Measurements from ENCODE around the gene SP3.
A peak's percentile ranks its signal among the peaks of the same experiment; 100 is the strongest.

The SP3 gene

GRCh38 chr2:173965372-173966025 is at the start of gene SP3:
Gene SP3 (minus strand): TSS chr2:173965373. CDS start chr2:173965171, 202 bp downstream.
- peak; percentile 96 for DNase-seq

DNA sequence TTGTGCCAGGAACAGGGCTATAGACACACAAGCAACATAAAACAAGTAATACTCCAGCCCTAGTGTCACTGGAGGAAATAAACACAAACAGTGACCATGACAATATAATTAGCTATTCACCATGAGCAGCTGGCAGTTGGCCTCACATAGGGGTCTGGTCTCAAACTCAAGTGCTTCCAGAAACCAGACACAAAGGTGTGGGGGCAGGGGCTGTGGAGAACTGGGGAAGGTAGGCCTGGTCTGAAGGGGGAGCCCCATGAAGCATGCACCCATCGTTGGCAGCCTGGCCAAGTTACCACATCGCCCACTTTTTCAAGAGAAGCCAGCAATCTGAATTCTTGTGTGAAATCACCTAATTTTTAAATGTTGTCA is 49.5 kb upstream of the SP3 start:
- DNase-seq, result no peak

- no peak for DNase-seq
These were observed 49.0 kb upstream of the SP3 start for GRCh38 chr2:174014011-174014698.

GRCh38 chr2:174013315-174013751 is 48.2 kb upstream of the SP3 start:
- no peak for DNase-seq

DNA sequence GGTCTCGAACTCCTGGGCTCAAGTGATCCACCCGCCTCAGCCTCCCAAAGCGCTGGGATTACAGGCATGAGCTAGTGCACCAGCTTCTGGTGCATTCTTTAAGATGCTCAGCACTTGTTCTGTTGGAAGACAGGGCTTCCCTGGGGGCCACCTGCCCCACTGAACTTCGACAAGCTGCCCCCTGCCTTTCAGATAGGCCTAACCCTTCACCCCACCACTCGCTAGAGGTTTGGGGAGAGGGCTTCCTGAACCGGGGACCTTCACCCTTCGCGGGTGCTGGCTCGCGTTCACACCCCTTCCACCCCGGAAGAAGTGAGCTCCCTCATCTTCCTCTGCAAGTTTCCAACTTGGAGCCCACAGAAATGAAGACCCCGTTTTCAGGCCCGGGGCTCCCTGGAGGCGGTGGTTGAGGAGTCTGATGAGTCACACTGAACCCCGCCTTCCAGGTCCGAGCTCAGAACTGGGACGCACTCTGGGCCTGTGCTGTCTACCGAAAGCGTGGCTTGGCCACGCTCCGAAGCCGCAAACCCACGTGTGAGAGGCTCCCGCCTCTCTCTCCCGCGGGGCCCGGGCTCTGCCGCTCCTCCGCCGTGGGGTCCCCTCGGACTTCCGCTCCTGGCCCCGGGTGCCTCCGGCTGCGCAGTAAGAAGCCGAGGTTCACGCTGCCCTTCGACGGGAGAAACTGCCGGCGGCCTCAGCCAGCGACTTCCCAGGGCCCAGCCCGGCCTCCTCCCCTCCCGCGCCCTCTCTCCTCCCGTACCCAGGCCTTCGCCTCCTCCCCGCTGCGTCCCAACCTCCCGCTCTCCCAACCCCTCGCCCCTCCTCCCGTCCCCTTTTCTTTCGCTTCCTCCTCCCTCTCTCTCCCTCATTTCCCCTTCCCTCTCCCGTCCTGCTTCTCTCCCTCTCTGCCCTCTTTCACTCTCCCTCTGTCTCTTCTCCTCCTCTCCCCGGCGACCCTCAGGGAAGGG is 47.5 kb upstream of the SP3 start:
- DNase-seq, result peak; percentile 63

GRCh38 chr2:174011796-174012195 is 46.6 kb upstream of the SP3 start:
- DNase-seq, result no peak

DNA sequence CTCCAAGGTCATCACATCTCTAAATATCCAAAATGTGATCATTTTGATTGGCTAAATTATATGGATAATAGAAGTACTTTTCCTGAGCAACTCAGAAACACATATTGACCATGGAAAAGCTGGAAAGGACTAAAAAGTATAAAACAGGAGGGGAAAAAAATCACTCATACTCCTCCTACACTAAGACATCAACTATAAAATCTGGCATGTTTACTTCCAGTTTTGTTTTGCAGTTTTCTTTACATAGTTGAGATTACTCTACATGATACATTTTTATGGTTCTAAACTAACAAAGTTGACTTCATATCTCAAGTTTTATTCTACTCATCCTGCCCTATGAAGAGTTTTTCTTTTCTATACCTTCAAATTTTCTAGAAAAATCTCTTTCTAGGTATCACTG is 46.0 kb upstream of the SP3 start:
- DNase-seq, result no peak

- no peak for DNase-seq
These were observed 44.5 kb upstream of the SP3 start for GRCh38 chr2:174009488-174010223.

DNA sequence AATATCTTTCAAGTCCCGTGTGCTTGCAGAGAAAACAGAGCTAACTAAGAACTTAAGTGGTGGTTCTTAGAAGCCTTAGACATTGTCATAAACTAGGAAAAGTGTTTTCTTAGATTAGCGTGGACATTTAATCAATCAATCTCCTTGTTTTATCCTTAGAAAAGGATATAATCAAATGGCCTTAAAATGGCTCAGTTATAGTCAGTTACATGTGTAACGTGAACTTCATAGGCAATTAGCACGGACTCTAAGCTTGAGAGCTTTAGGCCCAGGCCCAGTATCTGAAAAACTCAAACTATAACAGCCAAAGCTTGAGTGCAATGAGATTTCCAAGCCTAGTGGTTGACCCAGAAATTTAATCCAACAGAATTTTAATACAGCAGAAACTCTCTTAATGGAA is 43.5 kb upstream of the SP3 start:
- DNase-seq, result no peak

- no peak for DNase-seq
These were observed 41.8 kb upstream of the SP3 start for GRCh38 chr2:174007010-174007409.

DNA sequence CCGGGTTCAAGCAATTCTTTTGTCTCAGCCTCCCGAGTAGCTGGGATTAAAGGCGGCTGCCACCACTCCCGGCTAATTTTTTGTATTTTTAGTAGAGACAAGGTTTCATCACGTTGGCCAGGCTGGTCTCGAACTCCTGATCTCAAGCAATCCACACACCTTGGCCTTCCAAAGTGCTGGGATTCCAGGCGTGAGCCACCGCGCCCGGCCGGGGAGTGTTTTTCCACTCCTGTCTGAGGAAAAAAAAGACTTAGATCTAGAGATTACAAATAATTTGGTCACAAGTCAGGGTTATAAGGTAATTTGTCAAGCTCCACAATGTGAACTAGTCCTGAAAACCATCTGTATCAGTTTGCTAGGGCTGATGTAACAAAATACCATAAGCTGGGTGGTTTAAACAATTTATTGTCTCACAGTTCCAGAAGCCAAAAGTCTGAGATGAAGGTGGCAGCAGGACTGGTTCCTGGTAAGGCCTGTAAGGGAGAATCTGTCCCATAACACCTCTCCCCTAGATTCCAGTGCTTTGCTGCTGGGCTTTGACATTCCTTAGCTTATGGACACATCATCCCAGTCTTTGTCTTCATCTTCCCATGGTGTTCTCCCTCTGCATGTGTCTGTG is 40.7 kb upstream of the SP3 start:
- DNase-seq, result no peak

DNA sequence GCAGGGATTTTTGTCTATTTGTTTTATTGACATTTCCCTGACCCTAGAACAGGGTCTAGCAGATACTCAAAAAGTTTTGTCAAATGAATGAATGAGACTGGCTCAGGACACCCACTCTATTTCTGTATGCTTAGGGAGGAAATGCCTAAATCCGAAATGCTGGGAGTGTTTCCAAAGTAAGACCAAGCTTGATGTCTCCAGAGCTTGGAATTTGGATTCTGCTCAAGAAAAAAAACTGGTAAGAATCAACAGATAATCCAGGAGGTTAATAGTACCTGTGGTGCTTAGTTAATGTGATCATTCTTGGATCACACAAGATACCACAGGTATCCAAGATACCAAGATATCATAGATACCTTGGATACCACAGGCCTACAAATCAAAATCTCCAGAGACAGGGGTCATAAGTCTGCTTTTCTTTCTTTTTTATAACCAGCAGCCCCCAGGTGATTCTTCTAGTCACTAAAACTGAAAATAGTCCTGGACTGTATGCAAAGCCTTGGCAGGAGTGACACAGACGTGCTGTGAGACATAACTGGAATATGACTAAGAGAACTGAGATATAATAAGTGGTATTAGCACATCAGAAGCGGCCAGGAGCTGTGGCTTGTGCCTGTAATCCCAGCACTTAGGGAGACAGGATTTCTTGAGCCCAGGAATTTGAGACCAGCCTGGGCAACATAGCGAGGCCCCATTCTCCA is 39.9 kb upstream of the SP3 start:
- no peak for DNase-seq

DNA sequence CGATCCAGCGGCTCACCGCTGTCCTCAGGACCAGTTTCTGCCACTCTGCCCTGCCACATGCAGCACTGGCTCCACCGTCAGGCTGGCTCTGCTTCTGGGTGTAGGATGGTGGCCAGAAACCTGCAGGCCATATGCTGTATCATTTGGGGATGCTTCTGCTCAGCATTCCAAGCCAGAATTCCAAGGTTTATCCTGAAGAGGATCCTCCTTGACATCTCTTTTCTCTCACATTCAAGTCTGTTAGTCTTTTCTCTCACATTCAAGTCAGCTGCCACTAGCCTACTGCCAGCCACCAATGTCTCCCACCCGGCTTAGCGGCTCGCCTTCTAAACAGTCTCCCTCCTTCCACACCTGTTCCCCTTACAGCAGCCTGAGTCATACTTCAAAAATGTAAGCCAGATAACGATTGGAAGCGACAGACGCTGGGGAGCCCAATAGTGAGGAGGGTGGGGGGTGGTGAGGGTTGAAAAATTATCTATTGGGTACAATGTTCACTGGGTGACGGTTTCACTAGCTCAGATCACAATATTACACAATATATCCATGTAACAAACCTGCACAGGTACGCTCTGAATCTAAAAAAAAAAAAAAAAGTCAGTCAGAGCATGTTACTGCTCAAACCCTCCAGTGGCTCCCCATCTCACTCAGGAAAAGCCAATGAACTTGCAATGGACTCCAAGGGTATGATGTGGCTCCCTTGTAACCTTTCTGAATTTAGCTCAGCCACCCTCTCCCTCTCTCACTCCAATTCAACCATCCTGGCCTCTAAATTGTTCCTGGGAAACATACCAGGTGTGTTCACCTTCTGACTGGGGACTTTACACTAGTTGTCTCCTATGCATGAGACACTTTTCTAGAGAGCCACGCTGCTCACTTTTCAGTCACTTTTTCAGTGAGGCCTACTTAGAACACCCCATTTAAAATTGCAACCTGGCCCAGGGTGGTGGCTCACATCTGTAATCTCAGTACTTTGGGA is 38.8 kb upstream of the SP3 start:
- DNase-seq, result no peak

- no peak for DNase-seq
These were observed 37.5 kb upstream of the SP3 start for GRCh38 chr2:174002679-174003078.

GRCh38 chr2:174001107-174001506 is 35.9 kb upstream of the SP3 start:
- DNase-seq, result no peak

- DNase-seq, result no peak
These were observed 34.6 kb upstream of the SP3 start for GRCh38 chr2:173999724-174000123.

- no peak for DNase-seq
These were observed 34.1 kb upstream of the SP3 start for GRCh38 chr2:173999272-173999671.

- DNase-seq, result no peak
These were observed 33.2 kb upstream of the SP3 start for GRCh38 chr2:173998386-173998785.

GRCh38 chr2:173997753-173998152 is 32.6 kb upstream of the SP3 start:
- DNase-seq, result no peak

GRCh38 chr2:173997269-173997668 is 32.1 kb upstream of the SP3 start:
- DNase-seq, result peak; percentile 87

DNA sequence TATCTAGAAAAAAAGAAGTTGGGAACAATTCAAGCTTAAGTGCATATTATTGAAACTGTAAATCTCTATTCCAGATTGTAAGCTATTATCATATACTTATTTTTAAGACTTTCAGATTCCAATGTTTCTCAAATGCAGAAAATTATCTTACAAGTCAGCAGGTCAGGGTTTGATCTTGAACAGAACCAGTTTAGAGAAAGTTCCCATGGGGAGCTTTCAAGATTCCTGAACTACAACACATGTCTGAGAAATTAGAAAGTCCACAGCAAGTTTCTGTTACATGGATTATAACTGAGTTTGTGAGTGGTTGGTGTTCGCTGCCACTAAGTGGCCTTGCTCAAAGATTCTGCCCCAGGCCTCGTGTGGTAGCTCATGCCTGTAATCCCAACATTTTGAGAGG is 31.6 kb upstream of the SP3 start:
- no peak for DNase-seq
